Forelimb muscle (tissue), 1 donor: ENCODE measurements around the gene OAF. TPM values are rescaled to one million over a fixed set of nuclear protein-coding genes. Genes with fewer than 3 reads are reported as not detected.

Experiments
- DNase-seq: peaks from one replicate; pipeline ENCODE4 v3.0.0-alpha.2; 2013; ENCODE audit warnings: low read depth
- polyA plus RNA-seq: library from polyadenylated mRNA; unstranded; fragments of 120-200 nt; gene quantifications from one replicate; pipeline ENCODE4 v1.2.1, GENCODE V29; 2013; ENCODE audit not compliant: insufficient read length

The OAF gene
- polyA plus RNA-seq, 1 donor: 48.6 TPM

- no peak for DNase-seq
Measured at GRCh38 chr11:120221115-120221752, 10.4 kb downstream of the OAF start.

GRCh38 chr11:120222916-120223315 is 12.1 kb downstream of the OAF start:
- DNase-seq: no peak

GRCh38 chr11:120223793-120224192 is 13.0 kb downstream of the OAF start:
- DNase-seq: no peak

- no peak for DNase-seq
Measured at GRCh38 chr11:120224361-120224760, 13.5 kb downstream of the OAF start.

GRCh38 chr11:120224972-120225909 is 14.4 kb downstream of the OAF start:
- DNase-seq: no peak

GRCh38 chr11:120226242-120226641 is 15.4 kb downstream of the OAF start:
- no peak for DNase-seq

GRCh38 chr11:120226714-120227113 is 15.9 kb downstream of the OAF start:
- no peak for DNase-seq

- DNase-seq: no peak
Measured at GRCh38 chr11:120227228-120227852, 16.5 kb downstream of the OAF start.

GRCh38 chr11:120228794-120229384 is 18.1 kb downstream of the OAF start:
- no peak for DNase-seq

- no peak for DNase-seq
Measured at GRCh38 chr11:120229451-120230424, 18.9 kb downstream of the OAF start.

- DNase-seq: no peak
Measured at GRCh38 chr11:120230433-120231071, 19.7 kb downstream of the OAF start.

- DNase-seq: no peak
Measured at GRCh38 chr11:120231963-120232362, 21.1 kb downstream of the OAF start.

- no peak for DNase-seq
Measured at GRCh38 chr11:120233207-120233803, 22.5 kb downstream of the OAF start.

GRCh38 chr11:120235024-120235628 is 24.3 kb downstream of the OAF start:
- no peak for DNase-seq

- DNase-seq: no peak
Measured at GRCh38 chr11:120236169-120237107, 25.6 kb downstream of the OAF start.

- no peak for DNase-seq
Measured at GRCh38 chr11:120238968-120239620, 28.3 kb downstream of the OAF start.

- no peak for DNase-seq
Measured at GRCh38 chr11:120239713-120240640, 29.1 kb downstream of the OAF start, which contains the start of gene POU2F3. Gene POU2F3 (plus strand): TSS chr11:120240140. CDS start chr11:120240344, 204 bp downstream.
